ENCODE data around the gene MTURN.

MTURN gene

DNA sequence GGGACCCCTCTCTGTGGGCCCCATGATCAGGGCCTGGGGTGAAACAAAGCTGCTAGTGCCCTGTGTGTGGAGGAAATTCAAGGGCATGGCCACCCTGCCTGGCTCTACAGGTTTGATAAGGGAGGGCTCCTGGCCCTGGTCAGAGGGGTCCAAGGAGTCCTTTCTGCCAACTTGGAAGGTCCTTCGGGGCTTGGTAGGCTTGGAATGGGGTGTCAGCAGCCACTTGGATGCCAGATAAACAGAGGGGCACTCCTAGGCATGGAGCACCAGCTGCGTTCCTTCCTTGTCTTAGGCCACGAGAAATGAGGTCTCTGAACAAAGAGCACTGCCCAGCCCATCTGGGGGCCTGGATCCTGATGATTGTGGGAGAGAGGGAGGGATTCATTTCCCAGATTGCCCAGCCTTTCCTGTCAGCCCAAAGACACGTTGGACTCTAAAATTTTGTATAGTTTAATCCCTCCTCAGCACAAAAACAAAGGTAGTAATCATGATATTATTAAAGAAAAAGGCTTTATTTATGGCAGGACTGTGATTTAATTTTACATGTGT, 5.1 kb downstream of the MTURN start:
- TF ChIP-seq ZNF8 (CRISPR knock-in tag; IDR thresholded peaks at IDR 0.05) (no peak), RARB (CRISPR knock-in tag; IDR thresholded peaks at IDR 0.05) (no peak), ARNTL (CRISPR knock-in tag; IDR thresholded peaks at IDR 0.05; ENCODE audit: borderline replicate concordance, low read depth) (no peak), SNAI2 (CRISPR knock-in tag; IDR thresholded peaks at IDR 0.05) (no peak), CSDC2 (CRISPR knock-in tag; IDR thresholded peaks at IDR 0.05) (no peak), ZFP30 (CRISPR knock-in tag; IDR thresholded peaks at IDR 0.05) (no peak), ZNF565 (CRISPR knock-in tag; conservative IDR thresholded peaks at IDR 0.05; ENCODE audit: low read depth) (no peak), TCF4 (CRISPR knock-in tag; IDR thresholded peaks at IDR 0.05; ENCODE audit: borderline replicate concordance) (no peak)
- TF ChIP-seq, protein P1, sequence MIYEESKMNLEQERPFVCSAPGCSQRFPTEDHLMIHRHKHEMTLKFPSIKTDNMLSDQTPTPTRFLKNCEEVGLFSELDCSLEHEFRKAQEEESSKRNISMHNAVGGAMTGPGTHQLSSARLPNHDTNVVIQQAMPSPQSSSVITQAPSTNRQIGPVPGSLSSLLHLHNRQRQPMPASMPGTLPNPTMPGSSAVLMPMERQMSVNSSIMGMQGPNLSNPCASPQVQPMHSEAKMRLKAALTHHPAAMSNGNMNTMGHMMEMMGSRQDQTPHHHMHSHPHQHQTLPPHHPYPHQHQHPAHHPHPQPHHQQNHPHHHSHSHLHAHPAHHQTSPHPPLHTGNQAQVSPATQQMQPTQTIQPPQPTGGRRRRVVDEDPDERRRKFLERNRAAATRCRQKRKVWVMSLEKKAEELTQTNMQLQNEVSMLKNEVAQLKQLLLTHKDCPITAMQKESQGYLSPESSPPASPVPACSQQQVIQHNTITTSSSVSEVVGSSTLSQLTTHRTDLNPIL (CRISPR knock-in tag; IDR thresholded peaks at IDR 0.05; ENCODE audit: low read depth), result no peak
- TF ChIP-seq, protein P2, sequence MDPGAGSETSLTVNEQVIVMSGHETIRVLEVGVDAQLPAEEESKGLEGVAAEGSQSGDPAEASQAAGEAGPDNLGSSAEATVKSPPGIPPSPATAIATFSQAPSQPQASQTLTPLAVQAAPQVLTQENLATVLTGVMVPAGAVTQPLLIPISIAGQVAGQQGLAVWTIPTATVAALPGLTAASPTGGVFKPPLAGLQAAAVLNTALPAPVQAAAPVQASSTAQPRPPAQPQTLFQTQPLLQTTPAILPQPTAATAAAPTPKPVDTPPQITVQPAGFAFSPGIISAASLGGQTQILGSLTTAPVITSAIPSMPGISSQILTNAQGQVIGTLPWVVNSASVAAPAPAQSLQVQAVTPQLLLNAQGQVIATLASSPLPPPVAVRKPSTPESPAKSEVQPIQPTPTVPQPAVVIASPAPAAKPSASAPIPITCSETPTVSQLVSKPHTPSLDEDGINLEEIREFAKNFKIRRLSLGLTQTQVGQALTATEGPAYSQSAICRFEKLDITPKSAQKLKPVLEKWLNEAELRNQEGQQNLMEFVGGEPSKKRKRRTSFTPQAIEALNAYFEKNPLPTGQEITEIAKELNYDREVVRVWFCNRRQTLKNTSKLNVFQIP (CRISPR knock-in tag; IDR thresholded peaks at IDR 0.05; ENCODE audit: borderline replicate concordance, low read depth), result no peak
- TF ChIP-seq, protein P3, sequence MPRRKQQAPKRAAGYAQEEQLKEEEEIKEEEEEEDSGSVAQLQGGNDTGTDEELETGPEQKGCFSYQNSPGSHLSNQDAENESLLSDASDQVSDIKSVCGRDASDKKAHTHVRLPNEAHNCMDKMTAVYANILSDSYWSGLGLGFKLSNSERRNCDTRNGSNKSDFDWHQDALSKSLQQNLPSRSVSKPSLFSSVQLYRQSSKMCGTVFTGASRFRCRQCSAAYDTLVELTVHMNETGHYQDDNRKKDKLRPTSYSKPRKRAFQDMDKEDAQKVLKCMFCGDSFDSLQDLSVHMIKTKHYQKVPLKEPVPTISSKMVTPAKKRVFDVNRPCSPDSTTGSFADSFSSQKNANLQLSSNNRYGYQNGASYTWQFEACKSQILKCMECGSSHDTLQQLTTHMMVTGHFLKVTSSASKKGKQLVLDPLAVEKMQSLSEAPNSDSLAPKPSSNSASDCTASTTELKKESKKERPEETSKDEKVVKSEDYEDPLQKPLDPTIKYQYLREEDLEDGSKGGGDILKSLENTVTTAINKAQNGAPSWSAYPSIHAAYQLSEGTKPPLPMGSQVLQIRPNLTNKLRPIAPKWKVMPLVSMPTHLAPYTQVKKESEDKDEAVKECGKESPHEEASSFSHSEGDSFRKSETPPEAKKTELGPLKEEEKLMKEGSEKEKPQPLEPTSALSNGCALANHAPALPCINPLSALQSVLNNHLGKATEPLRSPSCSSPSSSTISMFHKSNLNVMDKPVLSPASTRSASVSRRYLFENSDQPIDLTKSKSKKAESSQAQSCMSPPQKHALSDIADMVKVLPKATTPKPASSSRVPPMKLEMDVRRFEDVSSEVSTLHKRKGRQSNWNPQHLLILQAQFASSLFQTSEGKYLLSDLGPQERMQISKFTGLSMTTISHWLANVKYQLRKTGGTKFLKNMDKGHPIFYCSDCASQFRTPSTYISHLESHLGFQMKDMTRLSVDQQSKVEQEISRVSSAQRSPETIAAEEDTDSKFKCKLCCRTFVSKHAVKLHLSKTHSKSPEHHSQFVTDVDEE (CRISPR knock-in tag; IDR thresholded peaks at IDR 0.05), result no peak
- TF ChIP-seq, protein P4, sequence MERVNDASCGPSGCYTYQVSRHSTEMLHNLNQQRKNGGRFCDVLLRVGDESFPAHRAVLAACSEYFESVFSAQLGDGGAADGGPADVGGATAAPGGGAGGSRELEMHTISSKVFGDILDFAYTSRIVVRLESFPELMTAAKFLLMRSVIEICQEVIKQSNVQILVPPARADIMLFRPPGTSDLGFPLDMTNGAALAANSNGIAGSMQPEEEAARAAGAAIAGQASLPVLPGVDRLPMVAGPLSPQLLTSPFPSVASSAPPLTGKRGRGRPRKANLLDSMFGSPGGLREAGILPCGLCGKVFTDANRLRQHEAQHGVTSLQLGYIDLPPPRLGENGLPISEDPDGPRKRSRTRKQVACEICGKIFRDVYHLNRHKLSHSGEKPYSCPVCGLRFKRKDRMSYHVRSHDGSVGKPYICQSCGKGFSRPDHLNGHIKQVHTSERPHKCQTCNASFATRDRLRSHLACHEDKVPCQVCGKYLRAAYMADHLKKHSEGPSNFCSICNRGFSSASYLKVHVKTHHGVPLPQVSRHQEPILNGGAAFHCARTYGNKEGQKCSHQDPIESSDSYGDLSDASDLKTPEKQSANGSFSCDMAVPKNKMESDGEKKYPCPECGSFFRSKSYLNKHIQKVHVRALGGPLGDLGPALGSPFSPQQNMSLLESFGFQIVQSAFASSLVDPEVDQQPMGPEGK (CRISPR knock-in tag; IDR thresholded peaks at IDR 0.05; ENCODE audit: borderline replicate concordance), result no peak
- no peak for ATAC-seq

DNA sequence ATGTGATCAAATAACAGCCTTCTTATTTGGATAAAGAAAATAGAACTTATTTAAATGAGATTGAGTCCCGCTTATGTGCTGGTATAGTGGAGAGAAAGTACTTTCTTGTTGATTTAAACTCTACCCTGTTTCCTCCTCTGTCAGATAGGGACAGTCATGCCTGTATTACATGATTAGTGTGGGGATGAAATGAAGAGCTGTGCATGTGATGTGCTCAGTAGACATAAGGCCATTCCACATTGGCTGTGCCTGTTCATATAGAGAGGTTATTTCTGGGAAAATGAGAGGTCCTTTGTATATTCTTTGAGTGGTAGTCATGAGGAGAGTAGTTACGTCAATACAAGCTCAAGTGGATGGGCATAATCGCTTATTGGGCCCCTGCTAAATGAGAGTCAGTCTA, 5.7 kb downstream of the MTURN start:
- TF ChIP-seq, protein P5, sequence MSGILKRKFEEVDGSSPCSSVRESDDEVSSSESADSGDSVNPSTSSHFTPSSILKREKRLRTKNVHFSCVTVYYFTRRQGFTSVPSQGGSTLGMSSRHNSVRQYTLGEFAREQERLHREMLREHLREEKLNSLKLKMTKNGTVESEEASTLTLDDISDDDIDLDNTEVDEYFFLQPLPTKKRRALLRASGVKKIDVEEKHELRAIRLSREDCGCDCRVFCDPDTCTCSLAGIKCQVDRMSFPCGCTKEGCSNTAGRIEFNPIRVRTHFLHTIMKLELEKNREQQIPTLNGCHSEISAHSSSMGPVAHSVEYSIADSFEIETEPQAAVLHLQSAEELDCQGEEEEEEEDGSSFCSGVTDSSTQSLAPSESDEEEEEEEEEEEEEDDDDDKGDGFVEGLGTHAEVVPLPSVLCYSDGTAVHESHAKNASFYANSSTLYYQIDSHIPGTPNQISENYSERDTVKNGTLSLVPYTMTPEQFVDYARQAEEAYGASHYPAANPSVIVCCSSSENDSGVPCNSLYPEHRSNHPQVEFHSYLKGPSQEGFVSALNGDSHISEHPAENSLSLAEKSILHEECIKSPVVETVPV (CRISPR knock-in tag; IDR thresholded peaks at IDR 0.05), result no peak
- TF ChIP-seq, protein P3 (CRISPR knock-in tag; IDR thresholded peaks at IDR 0.05), result no peak
- no peak for TF ChIP-seq OSR1 (CRISPR knock-in tag; IDR thresholded peaks at IDR 0.05)
- TF ChIP-seq ESRRG (CRISPR knock-in tag; IDR thresholded peaks at IDR 0.05), result no peak
- TF ChIP-seq, protein P2 (CRISPR knock-in tag; IDR thresholded peaks at IDR 0.05; ENCODE audit: borderline replicate concordance, low read depth), result no peak
- no peak for TF ChIP-seq ZC3H10 (CRISPR knock-in tag; IDR thresholded peaks at IDR 0.05)
- TF ChIP-seq ARNTL (CRISPR knock-in tag; IDR thresholded peaks at IDR 0.05; ENCODE audit: borderline replicate concordance, low read depth), result no peak
- no peak for TF ChIP-seq TCF4 (CRISPR knock-in tag; IDR thresholded peaks at IDR 0.05; ENCODE audit: borderline replicate concordance)
- TF ChIP-seq ISL1 (CRISPR knock-in tag; IDR thresholded peaks at IDR 0.05), result no peak
- TF ChIP-seq ZNF565 (CRISPR knock-in tag; conservative IDR thresholded peaks at IDR 0.05; ENCODE audit: low read depth), result no peak
- no peak for TF ChIP-seq ZNF8 (CRISPR knock-in tag; IDR thresholded peaks at IDR 0.05)
- no peak for TF ChIP-seq RARB (CRISPR knock-in tag; IDR thresholded peaks at IDR 0.05)
- TF ChIP-seq PPARA (CRISPR knock-in tag; IDR thresholded peaks at IDR 0.05; ENCODE audit: borderline replicate concordance), result no peak
- TF ChIP-seq BACH2 (CRISPR knock-in tag; IDR thresholded peaks at IDR 0.05; ENCODE audit: borderline replicate concordance), result no peak
- no peak for TF ChIP-seq SNAI2 (CRISPR knock-in tag; IDR thresholded peaks at IDR 0.05)
- no peak for TF ChIP-seq GLIS3 (CRISPR knock-in tag; IDR thresholded peaks at IDR 0.05)
- TF ChIP-seq, protein P4 (CRISPR knock-in tag; IDR thresholded peaks at IDR 0.05; ENCODE audit: borderline replicate concordance), result no peak
- TF ChIP-seq, protein P1 (CRISPR knock-in tag; IDR thresholded peaks at IDR 0.05; ENCODE audit: low read depth), result no peak
- ATAC-seq, result no peak
